ENCODE results near the gene LUZP2.

DNA sequence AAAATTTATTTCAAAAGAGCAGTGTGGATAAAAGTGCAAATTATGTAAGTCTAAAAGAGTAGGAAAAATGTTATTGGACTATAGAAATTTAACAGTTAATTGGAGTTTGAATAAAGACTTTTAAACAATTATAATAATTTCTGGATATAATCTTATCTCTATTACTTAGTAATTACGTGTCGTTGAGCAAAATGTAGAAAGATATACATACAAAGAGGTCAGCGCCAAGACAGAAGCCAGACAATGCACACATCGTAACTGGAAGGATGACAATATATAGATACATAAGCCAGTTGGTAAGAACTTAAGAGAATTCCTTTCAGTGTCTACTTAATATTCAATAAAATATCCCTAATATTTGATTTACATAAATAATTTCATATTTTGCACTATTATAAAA lies 157.0 kb downstream of the LUZP2 start:
- TF ChIP-seq TCF12 (IDR thresholded peaks at IDR 0.05) (no peak), TAF1 (IDR thresholded peaks at IDR 0.05; ENCODE audit: borderline replicate concordance, low read depth, low read length) (no peak)
- TF ChIP-seq, protein P1, sequence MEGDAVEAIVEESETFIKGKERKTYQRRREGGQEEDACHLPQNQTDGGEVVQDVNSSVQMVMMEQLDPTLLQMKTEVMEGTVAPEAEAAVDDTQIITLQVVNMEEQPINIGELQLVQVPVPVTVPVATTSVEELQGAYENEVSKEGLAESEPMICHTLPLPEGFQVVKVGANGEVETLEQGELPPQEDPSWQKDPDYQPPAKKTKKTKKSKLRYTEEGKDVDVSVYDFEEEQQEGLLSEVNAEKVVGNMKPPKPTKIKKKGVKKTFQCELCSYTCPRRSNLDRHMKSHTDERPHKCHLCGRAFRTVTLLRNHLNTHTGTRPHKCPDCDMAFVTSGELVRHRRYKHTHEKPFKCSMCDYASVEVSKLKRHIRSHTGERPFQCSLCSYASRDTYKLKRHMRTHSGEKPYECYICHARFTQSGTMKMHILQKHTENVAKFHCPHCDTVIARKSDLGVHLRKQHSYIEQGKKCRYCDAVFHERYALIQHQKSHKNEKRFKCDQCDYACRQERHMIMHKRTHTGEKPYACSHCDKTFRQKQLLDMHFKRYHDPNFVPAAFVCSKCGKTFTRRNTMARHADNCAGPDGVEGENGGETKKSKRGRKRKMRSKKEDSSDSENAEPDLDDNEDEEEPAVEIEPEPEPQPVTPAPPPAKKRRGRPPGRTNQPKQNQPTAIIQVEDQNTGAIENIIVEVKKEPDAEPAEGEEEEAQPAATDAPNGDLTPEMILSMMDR (IDR thresholded peaks at IDR 0.05) = no peak
- TF ChIP-seq, protein P2, sequence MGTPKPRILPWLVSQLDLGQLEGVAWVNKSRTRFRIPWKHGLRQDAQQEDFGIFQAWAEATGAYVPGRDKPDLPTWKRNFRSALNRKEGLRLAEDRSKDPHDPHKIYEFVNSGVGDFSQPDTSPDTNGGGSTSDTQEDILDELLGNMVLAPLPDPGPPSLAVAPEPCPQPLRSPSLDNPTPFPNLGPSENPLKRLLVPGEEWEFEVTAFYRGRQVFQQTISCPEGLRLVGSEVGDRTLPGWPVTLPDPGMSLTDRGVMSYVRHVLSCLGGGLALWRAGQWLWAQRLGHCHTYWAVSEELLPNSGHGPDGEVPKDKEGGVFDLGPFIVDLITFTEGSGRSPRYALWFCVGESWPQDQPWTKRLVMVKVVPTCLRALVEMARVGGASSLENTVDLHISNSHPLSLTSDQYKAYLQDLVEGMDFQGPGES (IDR thresholded peaks at IDR 0.05; ENCODE audit: low read depth, low read length) = no peak

All from SK-N-SH (cell line).